K562 (cell line): ENCODE results near the gene KCTD17. TPM values are rescaled to one million over a fixed set of nuclear protein-coding genes. Genes with fewer than 3 reads are reported as not detected.
A peak's percentile ranks its signal among the peaks of the same experiment; 100 is the strongest.

ENCODE experiments used
- ATAC-seq: fragments of 200-7000 bp; cut with Tn5 transposase; 3 replicates; pipeline ENCODE4 v1.9.1; 2020; ENCODE audit warnings: moderate library complexity
- BruUV-seq: library from RNA; stranded (reverse); fragments of 400-500 nt; replicated peaks from 2 replicates; lab custom pipeline; 2021; lab: Mats Ljungman, UMichigan
- CTCF ChIA-PET: fragments of 300-600 bp; formaldehyde crosslinking; extraction: SDS; loops from one replicate; lab custom pipeline; 2021; ENCODE audit warnings: low intra/inter-chr PET ratio; lab: Yijun Ruan, JAX
- POLR2A ChIA-PET: fragments of 300-600, 350-650 bp; sonication (Branson Sonifier 250); formaldehyde crosslinking; extraction: SDS; loops from one replicate; lab custom pipeline; 2021; ENCODE audit warnings: antibody characterized with exemption, inconsistent platforms; lab: Yijun Ruan, JAX
- DNase-seq, 4 experiments: peaks; one replicate each; pipeline versions ENCODE4 v3.0.0 to v3.0.0-alpha.2; 2011 to 2018; ENCODE audit warnings: low spot score in 3 of 4, mixed read lengths in 3 of 4; ENCODE audit errors: extremely low read depth in 1 of 4
- FAIRE-seq: peaks from 2 replicates; lab custom pipeline; 2011; peaks lifted over from hg19 to GRCh38; lab: Jason Lieb, UNC
- H2AFZ ChIP-seq: 2 replicates; pipeline ENCODE4 v1.6.0; 2011; ENCODE audit warnings: low read depth, low read length, control low read depth, inconsistent platforms
- H3K27ac ChIP-seq: fragments of 200-600 bp; 3 replicates; pipeline ENCODE4 v1.8.0; 2011; ENCODE audit warnings: low read depth, mild to moderate bottlenecking, control low read depth, inconsistent platforms, low read length, moderate library complexity, mixed read lengths; ENCODE audit errors: extremely low read depth
- H3K27me3 ChIP-seq, 2 experiments: fragments of 300-600 bp in 1 of 2; 2 replicates in 1 of 2; 3 replicates in 1 of 2; pipeline versions ENCODE4 v1.6.0 to v1.8.0; 2011; ENCODE audit warnings: inconsistent platforms in 2 of 2, low read length in 2 of 2, mild to moderate bottlenecking in 1 of 2, mixed read lengths in 1 of 2, moderate library complexity in 1 of 2; ENCODE audit not compliant: control insufficient read depth in 2 of 2, insufficient read depth in 2 of 2
- H3K36me3 ChIP-seq: fragments of 300-600 bp; 3 replicates; pipeline ENCODE4 v1.8.0; 2011; ENCODE audit warnings: mild to moderate bottlenecking, low read length, inconsistent platforms; ENCODE audit not compliant: control insufficient read depth, insufficient read depth
- H3K4me1 ChIP-seq, 2 experiments: fragments of 200-600 bp in 1 of 2; replicated peaks in 1 of 2; 2 replicates in 1 of 2; 3 replicates in 1 of 2; pipeline versions ENCODE4 v1.5.1 to v1.8.0; 2011; ENCODE audit warnings: inconsistent platforms in 2 of 2, low read length in 2 of 2, mild to moderate bottlenecking in 1 of 2, mixed read lengths in 1 of 2, moderate library complexity in 1 of 2; ENCODE audit not compliant: control insufficient read depth in 2 of 2, insufficient read depth in 2 of 2
- H3K4me2 ChIP-seq: 2 replicates; pipeline ENCODE4 v1.6.1; 2011; ENCODE audit warnings: low read length, control low read depth, inconsistent platforms, mixed read lengths; ENCODE audit not compliant: insufficient read depth
- H3K4me3 ChIP-seq: fragments of 200-600 bp; sonication (generic), shearing (Covaris generic); 2 replicates; pipeline ENCODE4 v1.5.1; 2016; ENCODE audit warnings: control low read depth, inconsistent platforms
- H3K79me2 ChIP-seq: fragments of 200-600 bp; 3 replicates; pipeline ENCODE4 v1.8.0; 2011; ENCODE audit warnings: low read length, inconsistent platforms; ENCODE audit not compliant: control insufficient read depth, insufficient read depth
- H3K9ac ChIP-seq, 2 experiments: 2 replicates each; pipeline versions ENCODE4 v1.6.0 to v1.6.1; 2011; ENCODE audit warnings: low read depth in 2 of 2, low read length in 2 of 2, control low read depth in 1 of 2, inconsistent platforms in 1 of 2, mild to moderate bottlenecking in 1 of 2, mixed read lengths in 1 of 2; ENCODE audit not compliant: insufficient read depth in 1 of 2
- H3K9me1 ChIP-seq: one replicate; pipeline ENCODE4 v1.6.0; 2011; ENCODE audit warnings: inconsistent platforms, mild to moderate bottlenecking, low read length, moderate library complexity; ENCODE audit not compliant: control insufficient read depth, insufficient read depth
- H3K9me3 ChIP-seq: replicated peaks from 2 replicates; pipeline ENCODE4 v1.5.1; 2011; ENCODE audit warnings: low read depth, low read length, inconsistent platforms; ENCODE audit not compliant: control insufficient read depth, insufficient read depth
- H4K20me1 ChIP-seq: replicated peaks from 2 replicates; pipeline ENCODE4 v1.6.1; 2011; ENCODE audit warnings: low read length, inconsistent platforms, mixed read lengths; ENCODE audit not compliant: control insufficient read depth, insufficient read depth
- ADNP ChIP-seq: fragments of 200-800 bp; sonication (Bioruptor generic); IDR thresholded peaks from 2 replicates; pipeline ENCODE4 v1.6.1; 2016; ENCODE audit warnings: missing genetic modification characterization, missing compliant biosample characterization
- ATF1 ChIP-seq, 2 experiments: fragments of 450-650 bp in 1 of 2; IDR thresholded peaks; 2 replicates each; pipeline ENCODE4 v1.6.1; 2016; ENCODE audit warnings: missing compliant biosample characterization in 1 of 2, missing genetic modification characterization in 1 of 2
- BCOR ChIP-seq: fragments of 450-650 bp; IDR thresholded peaks from 2 replicates; pipeline ENCODE4 v1.6.1; 2016
- BDP1 ChIP-seq: IDR thresholded peaks from 3 replicates; pipeline ENCODE4 v1.6.1; 2011; ENCODE audit not compliant: insufficient read length, insufficient read depth
- CSDE1 ChIP-seq, 2 experiments: fragments of 450-650 bp; IDR thresholded peaks; 2 replicates each; pipeline ENCODE4 v1.6.1; 2016; ENCODE audit warnings: mild to moderate bottlenecking in 1 of 2
- HNRNPLL ChIP-seq: fragments of 200-400 bp; formaldehyde crosslinking; IDR thresholded peaks from 2 replicates; pipeline ENCODE4 v1.6.1; 2017; ENCODE audit warnings: low read length, low read depth, mild to moderate bottlenecking; ENCODE audit not compliant: poor library complexity, severe bottlenecking
- IRF1 ChIP-seq: sonication (generic); formaldehyde crosslinking; IDR thresholded peaks from 2 replicates; pipeline ENCODE4 v1.8.0; 2022; ENCODE audit warnings: missing genetic modification reagents, mild to moderate bottlenecking, borderline replicate concordance
- KAT7 ChIP-seq: sonication (generic); formaldehyde crosslinking; IDR thresholded peaks from 2 replicates; pipeline ENCODE4 v1.8.0; 2022; ENCODE audit warnings: missing genetic modification reagents, mild to moderate bottlenecking, borderline replicate concordance
- KDM1A ChIP-seq, 2 experiments: fragments of 450-650 bp; IDR thresholded peaks; 2 replicates each; pipeline ENCODE4 v1.6.1; 2016; ENCODE audit warnings: mild to moderate bottlenecking in 2 of 2
- NFRKB ChIP-seq: fragments of 450-650 bp; IDR thresholded peaks from 2 replicates; pipeline ENCODE4 v1.6.1; 2016; ENCODE audit warnings: low read depth
- NUFIP1 ChIP-seq: fragments of 450-650 bp; IDR thresholded peaks from 2 replicates; pipeline ENCODE4 v1.6.1; 2018; ENCODE audit not compliant: partially characterized antibody
- PTTG1 ChIP-seq: fragments of 450-650 bp; IDR thresholded peaks from 2 replicates; pipeline ENCODE4 v1.6.1; 2016; ENCODE audit warnings: low read depth, mild to moderate bottlenecking, missing genetic modification characterization, missing compliant biosample characterization
- PURB ChIP-seq: sonication (generic); formaldehyde crosslinking; IDR thresholded peaks from 2 replicates; pipeline ENCODE4 v1.9.0; 2021; ENCODE audit warnings: low read depth, mild to moderate bottlenecking, missing genetic modification reagents
- RBM25 ChIP-seq: fragments of 200-400 bp; formaldehyde crosslinking; IDR thresholded peaks from 2 replicates; pipeline ENCODE4 v1.6.1; 2018; ENCODE audit warnings: low read length, low read depth, moderate library complexity; ENCODE audit not compliant: severe bottlenecking
- SMAD4 ChIP-seq: fragments of 250-450 bp; sonication (Bioruptor Pico); conservative IDR thresholded peaks from 2 replicates; pipeline ENCODE4 v1.8.0; 2021; ENCODE audit warnings: inconsistent platforms, mild to moderate bottlenecking, moderate library complexity
- SUPT5H ChIP-seq: fragments of 450-650 bp; IDR thresholded peaks from 2 replicates; pipeline ENCODE4 v1.6.1; 2016
- ZFP36 ChIP-seq: fragments of 150-350 bp; IDR thresholded peaks from 2 replicates; pipeline ENCODE4 v1.6.1; 2018; ENCODE audit warnings: low read length, low read depth; ENCODE audit not compliant: partially characterized antibody
- ZNF134 ChIP-seq: fragments of 250-450 bp; sonication (Bioruptor Pico); conservative IDR thresholded peaks from 2 replicates; pipeline ENCODE4 v1.4.0; 2020
- ZNF57 ChIP-seq: fragments of 450-650 bp; formaldehyde crosslinking; IDR thresholded peaks from 2 replicates; pipeline ENCODE4 v1.4.0; 2020; ENCODE audit warnings: mild to moderate bottlenecking, moderate library complexity
- ZNF76 ChIP-seq: fragments of 250-450 bp; sonication (Bioruptor Pico); IDR thresholded peaks from 2 replicates; pipeline ENCODE4 v1.4.0; 2020; ENCODE audit warnings: mild to moderate bottlenecking, moderate library complexity, borderline replicate concordance
- WGBS: fragments of 100-300 bp; shearing (Covaris generic); methylation state at CpG from one replicate; pipeline ENCODE4 v1.1.6; 2016; ENCODE audit warnings: low coverage, mixed read lengths; ENCODE audit not compliant: insufficient coverage; ENCODE audit errors: missing lambda C conversion rate; 5-methylcytosine and 5-hydroxymethylcytosine counted together
- in situ Hi-C: fragments of 300-500 bp; cut with MboI; formaldehyde crosslinking; loops from 4 replicates; pipeline ENCODE4 v1.15.0; 2018; ENCODE audit warnings: inconsistent platforms, mixed read lengths
- intact Hi-C: fragments of 100-400 bp; cut with micrococcal nuclease; formaldehyde crosslinking; loops from 2 replicates; pipeline ENCODE4 v1.14.2; 2022
- polyA plus RNA-seq, 8 experiments: library from polyadenylated mRNA; depleted of rRNA in 4 of 8; stranded (reverse) in 5 of 8; unstranded in 3 of 8; fragments of >200 nt; fragmentation: Nextera tagmentation in 2 of 8; fragmentation: Illumina TruSeq in 1 of 8; extraction: Ambion mirVana in 2 of 8; extraction: Trizol in 1 of 8; gene quantifications; 2 replicates each; pipeline versions ENCODE4 v1.2.1 to v1.2.3, GENCODE V29; 2011 to 2014; ENCODE audit warnings: inconsistent platforms in 1 of 8, missing spikeins in 1 of 8
- total RNA-seq, 7 experiments: library from RNA; depleted of rRNA in 6 of 7; stranded (reverse); fragments of >200 nt in 6 of 7; fragmentation: Illumina TruSeq in 2 of 7; extraction: Trizol in 2 of 7; gene quantifications; 2 replicates each; pipeline versions ENCODE4 v1.2.1 to v1.2.3, GENCODE V29; 2011 to 2021; ENCODE audit warnings: low replicate concordance in 1 of 7
- TF ChIP-seq, protein P1 (sequence below), 2 experiments: fragments of 450-650 bp; IDR thresholded peaks; 2 replicates each; pipeline ENCODE4 v1.6.1; 2016

KCTD17 gene
- total and polyA plus RNA-seq, 9 of the 15 experiments (the other 6 are each of a cell fraction or from before 2014, with no cell fraction given), result 0.22 to 0.90 (median 0.49) TPM; not detected in 2

DNA sequence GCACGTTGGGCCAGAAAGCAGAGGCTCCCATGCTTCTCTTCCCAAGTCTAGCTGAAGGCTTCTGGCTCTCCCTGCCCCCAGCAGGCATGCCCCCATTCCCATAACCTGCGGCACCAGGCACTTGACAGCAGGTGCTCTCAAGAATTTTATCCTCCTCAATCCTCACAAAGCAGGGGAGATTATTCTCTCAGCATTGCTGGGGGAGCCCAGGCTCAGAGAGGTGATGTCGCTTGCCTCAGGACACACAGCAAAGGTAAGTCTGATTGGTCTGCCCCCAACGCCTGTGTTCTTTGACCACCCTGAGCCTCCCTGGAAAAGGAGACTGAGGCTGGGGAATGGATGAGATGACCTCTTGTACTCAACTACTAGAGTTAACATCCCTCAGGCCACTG, 37.1 kb upstream of the KCTD17 start:
- peaks cover 29 to 42% of the 10 kb centered on the region in 2 experiments; a peak in 4 of 5 replicates for H3K4me1 ChIP-seq
- intact Hi-C loops (no loop called here), in situ Hi-C loops (no loop called here)
- H2AFZ ChIP-seq, result no peak overlapping the region
- ATAC-seq, result no peak
- H3K9ac ChIP-seq, result peak overlapping the region in 1 of 2 experiments; percentile 41; a peak in 1 of 4 replicates
- BruUV-seq, result no TSS peak
- no peak for FAIRE-seq
- H3K27me3 ChIP-seq, result no peaks in the 10 kb centered on the region
- CTCF ChIA-PET, result no interaction called here
- peaks cover 21% of the 10 kb centered on the region; the same call in 2 of the 3 replicates for H3K36me3 ChIP-seq
- peaks cover 20% of the 10 kb centered on the region for H3K79me2 ChIP-seq
- no peak for DNase-seq
- peaks cover 6% of the 10 kb centered on the region for H4K20me1 ChIP-seq
- no peaks in the 10 kb centered on the region for H3K9me3 ChIP-seq
- H3K27ac ChIP-seq, result 0 out of 3 replicates have a peak overlapping the region, but pooled peaks have one; percentile 64
- WGBS, result 73% methylated on average over 2 of the region's 4 CpGs
- 0 out of 2 replicates have a peak overlapping the region, but pooled peaks have one; percentile 9 for H3K4me2 ChIP-seq
- H3K4me3 ChIP-seq, result no peak overlapping the region
- peaks cover 2% of the 10 kb centered on the region for H3K9me1 ChIP-seq
- POLR2A ChIA-PET, result interaction anchor here (0.6 to 1.5 kb wide), 7 partner anchors 9 to 1487 kb away, joined by 3 to 5 read pairs (median 3); no protein-coding TSS in a partner anchor
- TF ChIP-seq CSDE1 (IDR thresholded peaks at IDR 0.05) (no peak), SMAD4 (CRISPR knock-in tag) (no peak), HNRNPLL (no peak), BCOR (peak; percentile 80), IRF1 (CRISPR knock-in tag) (no peak), RBM25 (peak; percentile 55), KAT7 (CRISPR knock-in tag) (no peak), ZNF76 (CRISPR knock-in tag) (no peak), PTTG1 (tag) (no peak), ZNF57 (CRISPR knock-in tag) (no peak), NFRKB (no peak), PURB (CRISPR knock-in tag) (no peak), ZFP36 (peak; percentile 47), ATF1 (CRISPR knock-in tag; IDR thresholded peaks at IDR 0.05) (no peak), ATF1 (tag; IDR thresholded peaks at IDR 0.05) (no peak), ADNP (tag) (0 out of 2 replicates have a peak, but pooled peaks have one; percentile 35), ZNF134 (CRISPR knock-in tag) (no peak), BDP1 (no peak), NUFIP1 (no peak), KDM1A (IDR thresholded peaks at IDR 0.05) (peak; percentile 13 to 25; a peak in 2 of 4 replicates), SUPT5H (no peak)
- TF ChIP-seq, protein P1, sequence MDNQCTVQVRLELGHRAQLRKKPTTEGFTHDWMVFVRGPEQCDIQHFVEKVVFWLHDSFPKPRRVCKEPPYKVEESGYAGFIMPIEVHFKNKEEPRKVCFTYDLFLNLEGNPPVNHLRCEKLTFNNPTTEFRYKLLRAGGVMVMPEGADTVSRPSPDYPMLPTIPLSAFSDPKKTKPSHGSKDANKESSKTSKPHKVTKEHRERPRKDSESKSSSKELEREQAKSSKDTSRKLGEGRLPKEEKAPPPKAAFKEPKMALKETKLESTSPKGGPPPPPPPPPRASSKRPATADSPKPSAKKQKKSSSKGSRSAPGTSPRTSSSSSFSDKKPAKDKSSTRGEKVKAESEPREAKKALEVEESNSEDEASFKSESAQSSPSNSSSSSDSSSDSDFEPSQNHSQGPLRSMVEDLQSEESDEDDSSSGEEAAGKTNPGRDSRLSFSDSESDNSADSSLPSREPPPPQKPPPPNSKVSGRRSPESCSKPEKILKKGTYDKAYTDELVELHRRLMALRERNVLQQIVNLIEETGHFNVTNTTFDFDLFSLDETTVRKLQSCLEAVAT (IDR thresholded peaks at IDR 0.05), result no peak
